ENCODE measurements around the gene ZFAND2B. TPM values are rescaled to one million over a fixed set of nuclear protein-coding genes. Genes with fewer than 3 reads are reported as not detected.

ZFAND2B gene
- total RNA-seq, 1 experiment from 2014 or later = 19.5 TPM

GRCh38 chr2:219229305-219230058 is 22.9 kb downstream of the ZFAND2B start, which contains the start of the genes ANKZF1 and ATG9A (continued):
- TF ChIP-seq ARID4B (CRISPR knock-in tag; IDR thresholded peaks at IDR 0.05; ENCODE audit: borderline replicate concordance) = no peak; the same call in 1 of the 2 replicates
- peak; percentile 46; the same call in 1 of the 2 replicates for TF ChIP-seq PRRX2 (CRISPR knock-in tag; IDR thresholded peaks at IDR 0.05)
- TF ChIP-seq NFYB (CRISPR knock-in tag; conservative IDR thresholded peaks at IDR 0.05; ENCODE audit: low read depth) = peak; percentile 98
- TF ChIP-seq SOX15 (CRISPR knock-in tag; IDR thresholded peaks at IDR 0.05) = no peak
- no peak; the same call in 1 of the 2 replicates for TF ChIP-seq CREM (CRISPR knock-in tag; IDR thresholded peaks at IDR 0.05)
- no peak for TF ChIP-seq JUN (CRISPR knock-in tag; IDR thresholded peaks at IDR 0.05)
- no peak for TF ChIP-seq ATF2 (CRISPR knock-in tag; IDR thresholded peaks at IDR 0.05; ENCODE audit: borderline replicate concordance, low read depth)
- no peak for TF ChIP-seq ZNF425 (CRISPR knock-in tag; conservative IDR thresholded peaks at IDR 0.05)
- no peak for TF ChIP-seq STAT6 (CRISPR knock-in tag; conservative IDR thresholded peaks at IDR 0.05; ENCODE audit: low read depth)
- 0 out of 2 replicates have a peak, but pooled peaks have one; percentile 36 for TF ChIP-seq ZMAT4 (CRISPR knock-in tag; IDR thresholded peaks at IDR 0.05)
- no peak for TF ChIP-seq FOXJ3 (CRISPR knock-in tag; IDR thresholded peaks at IDR 0.05; ENCODE audit: borderline replicate concordance)
- no peak for TF ChIP-seq GTF2I (CRISPR knock-in tag; conservative IDR thresholded peaks at IDR 0.05)
- TF ChIP-seq GABPB1 (CRISPR knock-in tag; IDR thresholded peaks at IDR 0.05) = peak; percentile 95

DNA sequence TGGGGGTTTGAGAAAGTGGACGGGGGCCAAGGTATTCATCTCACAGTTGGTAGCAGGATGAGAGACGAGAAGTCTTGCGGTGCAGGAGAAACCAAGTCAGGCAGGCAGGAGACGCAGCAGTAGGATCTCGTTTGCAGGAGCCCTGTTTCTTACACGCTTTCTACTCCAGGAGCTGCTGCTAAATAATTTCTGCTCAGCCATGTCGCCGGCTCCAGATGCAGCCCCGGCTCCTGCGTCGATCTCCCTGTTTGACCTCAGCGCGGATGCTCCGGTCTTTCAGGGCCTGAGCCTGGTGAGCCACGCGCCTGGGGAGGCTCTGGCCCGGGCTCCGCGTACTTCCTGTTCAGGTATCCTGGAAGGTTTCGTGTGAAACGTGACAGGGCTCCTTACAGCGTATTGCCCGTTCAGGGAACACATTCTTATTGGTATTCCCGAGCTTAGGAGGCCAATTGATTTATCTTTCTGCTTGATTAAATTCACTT is 23.5 kb downstream of the ZFAND2B start:
- Mint-ChIP-seq H3K27me3 (ENCODE audit: low read depth) (no peaks in the 10 kb centered on the region), H3K4me3 (peak overlapping the region; percentile 93), H3K27ac (peak overlapping the region; percentile 97), H3K9me3 (no peaks in the 10 kb centered on the region), H3K4me1 (peaks cover 12% of the 10 kb centered on the region), H3K36me3 (peaks cover 46% of the 10 kb centered on the region)
- peak; percentile 15 for ATAC-seq
- ChIA-PET CTCF (interaction anchor here (1.0 to 2.4 kb wide), 5 partner anchors 12 to 69 kb away, joined by 3 to 21 read pairs (median 6); partner anchors contain the start of gene ABCB6), POLR2A (interaction anchor here (0.6 to 2.4 kb wide), 6 partner anchors 12 to 65 kb away, joined by 3 to 18 read pairs (median 5); partner anchors contain the start of genes ABCB6, DNAJB2, GLB1L and STK16)
- peak; percentile 45 for DNase-seq (ENCODE audit: low spot score)
- TF ChIP-seq FOXP4 (CRISPR knock-in tag; IDR thresholded peaks at IDR 0.05) (no peak), E2F4 (CRISPR knock-in tag; IDR thresholded peaks at IDR 0.05; ENCODE audit: borderline replicate concordance, low read depth) (no peak), E2F5 (CRISPR knock-in tag; IDR thresholded peaks at IDR 0.05) (no peak; the same call in 1 of the 2 replicates), FOXJ3 (CRISPR knock-in tag; IDR thresholded peaks at IDR 0.05; ENCODE audit: borderline replicate concordance) (no peak), NR1H2 (CRISPR knock-in tag; IDR thresholded peaks at IDR 0.05) (no peak)
